Ishikawa (cell line): ENCODE results near the gene GALNT14.

Experiments
- CEBPB ChIP-seq: IDR thresholded peaks from 2 replicates; pipeline ENCODE4 v1.6.1; 2012
- CREB1 ChIP-seq: IDR thresholded peaks from 2 replicates; pipeline ENCODE4 v1.6.1; 2012; ENCODE audit warnings: low read depth
- EP300 ChIP-seq: IDR thresholded peaks from 2 replicates; pipeline ENCODE4 v1.6.1; 2012; ENCODE audit warnings: borderline replicate concordance
- MAX ChIP-seq: IDR thresholded peaks from 2 replicates; pipeline ENCODE4 v1.6.1; 2012
- TAF1 ChIP-seq: IDR thresholded peaks from 2 replicates; pipeline ENCODE4 v1.6.1; 2012; ENCODE audit warnings: low read depth, mild to moderate bottlenecking

GRCh38 chr2:31047599-31047998 is 90.6 kb downstream of the GALNT14 start:
- no peak for TF ChIP-seq TAF1
- TF ChIP-seq MAX, result no peak
- TF ChIP-seq CEBPB, result no peak
- no peak for TF ChIP-seq EP300
- TF ChIP-seq CREB1, result no peak
